Endometrial microvascular endothelial cells (primary cell): ENCODE results near the gene SIRT7. TPM values are rescaled to one million over a fixed set of nuclear protein-coding genes. Genes with fewer than 3 reads are reported as not detected.
"Not testable (repeated sequence)": the region's sequence is repeated elsewhere in the genome, so short reads cannot be mapped to it uniquely, and the experiment has no call there.

Experiments used
- in situ Hi-C: cut with HindIII; loops from 2 replicates; pipeline ENCODE4 v1.10.0; 2017; ENCODE audit warnings: low sequenced_read_pairs, low pct_unique_long_range_greater_than_20kb; ENCODE audit errors: inconsistent ontology term
- total RNA-seq: library from RNA; depleted of rRNA; stranded (reverse); fragments of >200 nt; gene quantifications from one replicate; pipeline ENCODE4 v1.2.3, GENCODE V29; 2015; ENCODE audit errors: inconsistent ontology term

Gene SIRT7
- total RNA-seq, 1 donor from 2014 or later, result 14.3 TPM

DNA sequence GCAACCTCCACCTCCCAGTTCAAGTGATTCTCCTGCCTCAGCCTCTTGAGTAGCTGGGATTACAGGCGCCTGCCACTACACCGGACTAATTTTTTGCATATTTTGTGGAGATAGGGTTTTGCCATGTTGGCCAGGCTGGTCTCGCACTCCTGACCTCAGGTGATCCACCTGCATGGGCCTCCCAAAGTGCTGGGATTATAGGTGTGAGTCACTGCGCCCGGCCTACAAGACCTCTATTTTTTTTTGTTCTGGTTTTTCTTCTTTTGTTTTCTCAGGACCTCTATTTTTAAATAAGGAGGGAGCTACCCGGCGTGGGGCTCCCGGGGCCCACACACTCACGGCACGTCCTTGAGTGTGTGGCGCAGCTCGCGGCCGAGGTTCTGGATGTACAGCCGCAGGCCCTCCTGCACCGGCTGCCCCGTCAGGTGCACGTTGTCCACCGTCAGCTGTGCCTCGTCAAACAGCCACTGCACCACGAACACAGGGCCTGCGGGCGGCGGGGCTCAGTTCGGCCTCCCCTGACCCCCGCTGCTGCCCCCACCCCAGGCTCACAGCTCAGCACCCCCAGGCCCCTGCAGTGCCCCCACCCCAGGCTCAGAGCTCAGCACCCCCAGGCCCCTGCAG is 37.2 kb upstream of the SIRT7 start:
- in situ Hi-C loops, result no loop called here

DNA sequence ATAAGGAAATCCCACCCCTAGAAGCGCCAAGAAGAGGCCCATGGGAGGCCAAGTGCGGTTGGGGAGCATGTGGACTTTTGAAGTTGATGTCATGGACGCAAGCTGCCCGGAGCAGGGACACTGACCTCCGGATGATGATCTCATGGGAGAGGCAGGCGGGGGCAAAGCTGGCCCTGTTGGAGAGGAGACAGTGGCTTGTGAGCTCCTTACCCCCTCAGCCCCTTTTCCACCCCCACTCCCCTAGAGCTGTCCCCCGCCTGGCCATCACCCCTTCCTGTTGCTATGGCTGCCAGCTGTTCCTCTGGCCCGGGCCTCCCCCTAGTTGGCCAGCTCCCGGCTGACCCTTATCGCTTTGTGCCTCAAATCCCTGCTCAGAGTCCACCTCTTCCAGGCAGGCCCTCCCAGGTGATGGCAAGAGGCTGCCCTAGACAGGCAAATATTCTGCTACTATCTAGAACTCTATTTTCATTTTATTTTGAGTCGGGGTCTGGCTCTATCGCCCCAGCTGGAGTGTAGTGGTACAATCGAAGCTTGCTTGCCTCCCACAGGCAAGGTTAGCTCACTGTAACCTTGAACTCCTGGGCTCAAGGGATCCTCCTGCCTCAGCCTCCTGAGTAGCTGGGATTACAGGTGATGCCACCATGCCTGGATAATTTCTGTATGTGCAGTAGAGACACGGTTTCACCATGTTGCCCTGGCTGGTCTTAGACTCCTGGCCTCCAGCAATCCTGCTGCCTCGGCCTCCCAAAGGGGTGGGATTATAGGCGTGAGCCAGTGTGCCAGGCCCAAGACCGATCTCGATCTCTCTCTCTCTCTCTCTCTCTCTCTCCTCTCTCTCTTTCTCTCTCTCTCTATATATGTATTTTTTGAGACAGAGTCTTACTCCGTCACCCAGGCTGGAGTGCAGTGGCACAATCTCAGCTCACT is 36.4 kb upstream of the SIRT7 start:
- in situ Hi-C loops, result no loop called here

DNA sequence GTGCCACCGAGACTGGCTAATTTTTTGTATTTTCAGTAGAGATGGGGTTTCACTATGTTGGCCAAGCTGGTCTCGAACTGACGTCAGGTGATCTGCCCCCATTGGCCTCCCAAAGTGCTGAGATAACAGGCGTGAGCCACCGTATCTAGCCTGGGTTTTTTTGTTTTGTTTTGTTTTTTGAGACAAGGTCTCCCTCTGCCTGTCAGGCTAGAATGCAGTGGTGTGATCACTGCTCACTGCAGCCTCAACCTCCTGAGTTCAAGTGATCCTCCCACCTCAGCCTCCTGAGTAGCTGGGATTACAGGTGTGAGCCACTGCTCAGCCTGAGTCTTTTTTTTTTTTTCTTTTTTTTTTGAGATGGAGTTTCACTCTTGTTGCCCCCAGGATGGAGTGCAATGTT is 35.5 kb upstream of the SIRT7 start:
- in situ Hi-C loops, result not testable (repeated sequence)

DNA sequence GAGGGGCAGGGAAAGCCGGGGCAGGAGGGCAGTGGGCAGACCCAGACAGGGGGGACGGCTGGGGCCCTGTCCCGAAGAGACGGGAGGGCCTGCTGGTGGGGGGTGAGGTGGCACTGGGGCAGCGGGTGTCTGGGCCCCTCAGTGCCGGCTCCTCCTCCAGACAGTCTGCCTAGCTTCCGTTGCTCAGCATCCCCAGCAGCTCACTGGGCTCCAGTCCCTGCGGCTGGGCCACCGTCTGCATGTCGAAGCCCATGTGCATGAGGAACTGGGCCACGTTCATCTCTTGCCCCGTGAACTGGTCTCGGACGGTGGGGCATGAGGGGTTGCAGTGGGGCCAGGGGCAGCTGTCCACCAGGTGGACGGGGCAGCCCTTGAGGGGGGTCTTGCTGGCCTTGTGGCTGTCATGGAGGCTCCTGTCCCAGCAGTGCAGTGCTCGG is 34.8 kb upstream of the SIRT7 start:
- in situ Hi-C loops, result no loop called here

- in situ Hi-C loops, result no loop called here
Observed at GRCh38 chr17:81951785-81952684, 34.1 kb upstream of the SIRT7 start.

DNA sequence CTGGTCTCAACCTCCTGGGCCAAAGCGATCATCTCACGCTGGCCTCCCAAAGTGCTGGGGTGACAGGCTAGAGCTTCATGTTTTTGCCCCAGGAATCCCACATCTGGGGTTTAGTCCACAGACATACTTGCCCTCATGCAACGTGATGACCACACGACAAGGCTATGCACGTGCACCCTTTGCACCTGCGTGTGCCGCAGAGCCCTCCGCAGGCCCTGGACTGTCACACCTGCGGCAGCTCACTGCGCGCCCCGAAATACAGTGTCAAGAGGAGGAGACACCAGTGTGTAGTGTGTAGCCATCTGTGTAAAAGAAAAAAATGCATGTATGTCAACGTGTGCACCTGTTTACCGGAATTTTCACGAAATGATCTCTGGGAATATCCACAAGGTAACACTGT is 32.5 kb upstream of the SIRT7 start:
- in situ Hi-C loops, result no loop called here

- in situ Hi-C loops, result no loop called here
Observed at GRCh38 chr17:81948635-81949378, 30.8 kb upstream of the SIRT7 start.

GRCh38 chr17:81947189-81947588 is 29.2 kb upstream of the SIRT7 start, which contains the start of gene MYADML2:
Gene MYADML2, minus strand, starts transcription at chr17:81947233. Its CDS starts 5,492 bp downstream, at chr17:81941741.
- in situ Hi-C loops, result no loop called here

GRCh38 chr17:81944858-81945257 is 26.9 kb upstream of the SIRT7 start:
- in situ Hi-C loops, result no loop called here

GRCh38 chr17:81942167-81942553 is 24.2 kb upstream of the SIRT7 start:
- in situ Hi-C loops, result no loop called here

DNA sequence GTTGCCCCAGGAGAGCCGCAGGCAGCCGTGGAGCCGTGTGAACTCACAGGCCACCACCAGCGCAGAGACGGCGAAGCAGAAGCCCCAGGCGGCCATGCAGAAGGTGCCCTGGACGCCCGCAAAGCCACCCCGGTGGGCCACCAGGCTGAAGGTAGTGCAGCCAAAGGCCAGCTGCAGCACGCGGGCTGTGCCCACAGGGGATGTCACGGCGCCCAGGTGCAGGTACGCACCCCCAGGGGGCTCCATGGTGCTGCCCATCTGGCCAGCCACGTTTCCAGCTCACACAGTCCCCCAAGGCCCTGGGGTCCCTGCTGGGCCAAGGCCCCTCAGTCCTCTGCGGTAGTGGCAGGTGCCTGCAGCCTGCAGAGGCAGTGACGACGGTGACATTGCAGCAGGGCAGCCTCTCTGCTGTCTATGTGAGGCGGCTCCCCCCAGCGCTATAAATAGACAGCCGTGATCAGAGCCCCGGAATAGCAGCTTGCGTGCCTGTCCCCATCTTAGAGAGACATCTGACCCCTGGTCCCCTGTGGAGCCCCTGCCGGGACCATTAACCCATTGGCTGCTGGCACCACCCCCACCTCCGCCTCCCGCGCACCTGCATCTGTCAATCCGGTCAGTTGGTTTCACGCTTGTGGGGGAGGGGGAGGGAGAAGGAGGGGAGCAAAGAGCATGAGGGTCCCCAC is 23.6 kb upstream of the SIRT7 start:
- in situ Hi-C loops, result no loop called here

GRCh38 chr17:81940538-81941483 is 22.8 kb upstream of the SIRT7 start:
- in situ Hi-C loops, result no loop called here

DNA sequence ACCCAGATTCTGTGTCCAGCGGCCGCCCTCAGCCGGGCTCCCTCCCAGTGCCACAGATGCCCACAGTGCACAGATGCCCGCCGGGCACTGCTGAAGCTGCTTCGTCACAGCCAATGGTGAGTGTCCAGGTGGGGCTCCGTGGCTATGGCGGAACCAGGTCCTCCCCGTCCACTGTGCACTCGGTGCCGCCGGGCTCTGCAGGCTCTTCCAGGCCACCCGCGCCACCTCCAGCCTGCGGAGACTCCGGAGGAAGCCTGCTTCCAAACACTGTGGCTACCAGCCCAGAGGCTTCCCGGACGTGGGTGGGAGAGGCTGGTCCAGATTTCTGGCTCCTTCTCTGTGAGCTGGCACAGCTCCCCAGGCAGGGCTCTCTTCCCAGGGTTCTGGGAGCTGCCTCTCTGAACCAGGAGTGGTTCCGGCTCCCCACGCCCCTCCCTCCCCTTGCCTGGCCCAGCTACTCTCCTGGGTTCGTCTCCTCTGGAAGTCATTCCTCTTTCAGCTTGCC is 22.0 kb upstream of the SIRT7 start:
- in situ Hi-C loops, result no loop called here

DNA sequence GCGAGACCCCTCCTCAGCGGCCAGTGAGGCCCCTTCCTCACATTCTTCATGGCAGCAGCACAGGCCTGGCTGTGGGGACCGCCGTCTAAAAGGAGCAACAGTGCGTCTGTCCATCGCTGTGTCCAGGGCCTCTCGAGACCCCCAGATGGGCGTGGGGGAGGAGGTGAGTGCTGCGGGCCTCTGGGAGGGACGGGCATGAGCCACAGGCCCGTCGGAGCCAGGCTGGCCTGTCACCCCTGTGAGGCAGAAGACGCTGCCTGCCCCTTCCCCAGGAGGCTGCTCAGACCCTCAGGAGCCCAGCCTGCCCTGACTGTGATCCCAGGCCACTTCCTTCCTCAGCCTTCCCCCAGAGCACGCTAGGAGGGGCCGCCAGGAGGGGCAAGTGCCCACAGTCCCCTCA is 21.2 kb upstream of the SIRT7 start:
- in situ Hi-C loops, result no loop called here

DNA sequence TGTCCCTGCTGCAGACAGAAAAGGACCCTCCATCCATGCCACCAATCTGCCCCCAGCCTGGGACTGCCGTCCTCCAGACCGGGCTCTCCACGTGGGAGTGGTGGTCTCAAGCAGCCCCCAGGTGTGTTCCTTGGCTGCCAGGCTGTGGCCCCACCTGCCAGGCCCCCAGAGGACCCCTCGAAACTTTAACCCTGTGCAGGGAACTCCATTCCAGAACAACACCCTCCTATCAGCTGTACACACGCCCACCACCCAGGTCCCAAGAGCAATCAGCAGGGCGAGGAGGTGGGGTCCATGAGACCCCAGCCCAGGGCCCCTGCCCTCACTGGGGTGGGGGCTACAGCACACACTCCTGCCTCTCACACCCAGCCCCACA is 17.7 kb upstream of the SIRT7 start:
- in situ Hi-C loops, result no loop called here

- in situ Hi-C loops, result no loop called here
Observed at GRCh38 chr17:81934850-81935708, 17.1 kb upstream of the SIRT7 start.
